Stimulated activated CD8-positive, alpha-beta memory T cell treated with anti-CD3 and anti-CD28 coated beads, Interleukin-7, amount 100 ng/mL, for 4 hours (primary cell): ENCODE data around the gene FRMD7.
"Not testable (repeated sequence)": the region's sequence is repeated elsewhere in the genome, so short reads cannot be mapped to it uniquely, and the experiment has no call there.

Source experiments
- DNase-seq, 2 donors: peaks; one replicate each; pipeline ENCODE4 v3.0.0-alpha.2; 2020; ENCODE audit warnings: low read depth in 2 of 2

FRMD7 gene, protein sequence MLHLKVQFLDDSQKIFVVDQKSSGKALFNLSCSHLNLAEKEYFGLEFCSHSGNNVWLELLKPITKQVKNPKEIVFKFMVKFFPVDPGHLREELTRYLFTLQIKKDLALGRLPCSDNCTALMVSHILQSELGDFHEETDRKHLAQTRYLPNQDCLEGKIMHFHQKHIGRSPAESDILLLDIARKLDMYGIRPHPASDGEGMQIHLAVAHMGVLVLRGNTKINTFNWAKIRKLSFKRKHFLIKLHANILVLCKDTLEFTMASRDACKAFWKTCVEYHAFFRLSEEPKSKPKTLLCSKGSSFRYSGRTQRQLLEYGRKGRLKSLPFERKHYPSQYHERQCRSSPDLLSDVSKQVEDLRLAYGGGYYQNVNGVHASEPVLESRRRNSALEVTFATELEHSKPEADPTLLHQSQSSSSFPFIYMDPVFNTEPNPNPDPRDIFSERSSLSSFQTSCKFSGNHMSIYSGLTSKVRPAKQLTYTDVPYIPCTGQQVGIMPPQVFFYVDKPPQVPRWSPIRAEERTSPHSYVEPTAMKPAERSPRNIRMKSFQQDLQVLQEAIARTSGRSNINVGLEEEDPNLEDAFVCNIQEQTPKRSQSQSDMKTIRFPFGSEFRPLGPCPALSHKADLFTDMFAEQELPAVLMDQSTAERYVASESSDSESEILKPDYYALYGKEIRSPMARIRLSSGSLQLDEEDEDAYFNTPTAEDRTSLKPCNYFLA

GRCh38 chrX:132127743-132128142, at the start of gene FRMD7:
TSS of gene FRMD7 (minus strand) at chrX:132128020. CDS start at chrX:132127844, 176 bp downstream.
- DNase-seq, result no peak

DNA sequence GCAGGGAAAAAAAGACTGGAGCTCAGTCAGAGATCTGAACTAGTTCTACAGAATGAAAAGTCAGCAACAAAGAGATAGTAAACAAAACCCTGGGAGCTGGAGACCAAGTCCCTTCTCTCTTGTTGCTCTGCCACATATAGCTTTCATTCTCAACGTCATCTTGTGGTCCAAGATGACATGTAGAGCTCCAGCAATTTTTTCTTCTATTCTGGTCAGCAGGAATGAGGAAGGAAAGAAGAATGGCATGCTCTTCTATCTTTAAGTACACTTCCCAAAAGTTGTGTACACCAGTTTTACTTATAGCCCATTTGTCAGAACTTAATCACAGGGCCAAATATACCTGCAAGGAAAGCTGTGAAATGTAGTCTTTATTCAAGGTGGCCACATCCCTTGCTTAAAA, 45.8 kb upstream of the FRMD7 start:
- DNase-seq, result no peak

GRCh38 chrX:132171881-132172280, 44.1 kb upstream of the FRMD7 start:
- no peak for DNase-seq

- no peak for DNase-seq
Observed at GRCh38 chrX:132171478-132171877, 43.7 kb upstream of the FRMD7 start.

DNA sequence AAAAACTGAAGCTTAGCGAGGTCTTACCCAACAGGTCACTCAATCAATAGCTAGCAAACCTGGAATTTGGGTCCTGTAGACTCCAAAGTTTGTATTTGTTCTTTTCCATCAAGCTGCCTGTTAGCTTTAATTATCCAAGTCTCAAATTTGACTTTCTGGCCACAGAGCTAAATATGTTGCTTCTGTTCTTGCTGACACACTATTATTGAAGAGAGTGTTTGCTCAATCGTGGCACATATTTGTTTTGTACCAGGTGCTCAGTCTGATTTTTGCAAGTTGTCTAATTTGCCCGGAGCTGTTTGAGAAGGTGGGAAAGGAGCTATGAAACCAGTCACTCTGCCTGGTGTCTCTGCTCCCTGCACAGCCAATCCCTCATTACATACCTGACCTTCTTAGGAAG, 41.7 kb upstream of the FRMD7 start:
- DNase-seq, result no peak

GRCh38 chrX:132165651-132166050, 37.8 kb upstream of the FRMD7 start:
- DNase-seq, result no peak

DNA sequence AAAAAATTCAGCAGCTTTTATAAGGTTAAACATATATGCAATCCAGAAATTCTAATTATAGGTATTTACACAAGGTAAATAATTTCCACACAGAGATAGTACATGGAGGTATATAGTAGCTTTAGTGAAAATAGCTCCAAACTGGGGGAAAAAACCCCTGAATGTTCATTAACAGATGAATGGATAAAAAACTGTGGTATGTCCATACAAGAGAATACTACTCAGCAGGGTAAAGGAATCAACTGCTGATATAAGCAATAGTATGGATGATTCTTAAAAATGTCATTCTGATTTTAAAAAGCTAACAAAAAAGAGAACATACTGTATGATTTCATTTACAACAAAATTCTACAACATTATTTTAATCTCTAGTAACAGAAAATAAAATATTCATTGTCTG, 37.2 kb upstream of the FRMD7 start:
- DNase-seq, result no peak

DNA sequence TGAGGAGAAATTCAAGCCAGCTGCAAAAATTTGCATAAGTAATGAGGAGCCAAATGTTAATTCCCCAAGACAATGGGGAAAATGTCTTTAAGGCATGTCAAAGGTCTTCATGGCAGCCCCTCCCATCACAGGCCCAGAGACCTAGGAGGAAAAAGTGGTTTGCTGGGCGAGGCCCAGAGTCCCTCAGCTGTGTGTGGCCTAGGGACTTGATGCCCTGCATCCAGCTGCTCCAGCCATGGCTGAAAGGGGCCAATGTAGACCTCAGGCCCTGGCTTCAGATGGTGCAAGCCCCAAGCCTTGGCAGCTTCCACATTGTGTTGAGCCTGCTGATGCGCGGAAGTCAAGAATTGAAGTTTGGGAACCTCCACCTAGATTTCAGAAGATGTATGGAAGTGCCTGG, 35.3 kb upstream of the FRMD7 start:
- DNase-seq, result not testable (repeated sequence)

DNA sequence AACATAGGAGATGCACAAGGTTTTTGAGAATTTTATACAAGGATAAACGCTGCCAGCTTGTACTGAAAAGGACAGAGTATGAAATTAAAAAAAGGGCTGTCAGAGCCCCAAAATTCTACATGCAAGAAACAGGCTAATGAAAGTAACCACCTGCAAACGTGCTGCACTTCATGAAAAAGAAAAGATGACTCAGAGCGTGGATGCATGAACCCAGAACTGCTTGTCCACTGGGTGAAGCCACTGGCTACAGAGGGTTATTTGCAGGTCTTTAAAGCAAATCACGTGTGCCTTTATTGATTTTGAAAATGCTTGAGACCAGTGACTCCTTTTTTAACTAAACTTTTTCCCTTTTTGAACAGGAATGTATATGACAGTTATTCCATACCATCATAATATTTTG, 25.3 kb upstream of the FRMD7 start:
- DNase-seq, result no peak

DNA sequence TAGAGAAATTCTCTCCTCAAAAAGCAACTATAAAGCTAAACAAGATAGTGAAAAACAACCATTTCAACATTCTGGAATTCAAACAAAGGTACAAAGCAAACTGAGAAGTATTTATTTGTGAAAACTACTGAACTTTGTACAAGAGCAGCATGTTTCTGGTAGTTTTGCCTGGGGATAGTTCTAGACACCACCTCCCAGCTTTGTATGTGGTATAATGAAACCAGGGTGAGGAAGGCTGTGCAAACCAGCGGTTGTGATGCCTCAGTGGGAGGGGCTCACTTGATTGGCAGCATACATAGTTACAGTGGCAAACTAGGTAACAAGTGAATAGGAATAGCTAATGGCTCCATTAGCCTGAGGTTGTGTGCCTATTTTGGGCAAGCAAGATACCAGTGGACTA, 18.6 kb upstream of the FRMD7 start:
- no peak for DNase-seq

GRCh38 chrX:132144061-132144460, 16.2 kb upstream of the FRMD7 start:
- no peak for DNase-seq

GRCh38 chrX:132125906-132126305, 1.9 kb downstream of the FRMD7 start:
- no peak for DNase-seq

GRCh38 chrX:132120913-132121312, 6.9 kb downstream of the FRMD7 start:
- DNase-seq, result no peak

- DNase-seq, result no peak
Observed at GRCh38 chrX:132119821-132120515, 7.9 kb downstream of the FRMD7 start.

DNA sequence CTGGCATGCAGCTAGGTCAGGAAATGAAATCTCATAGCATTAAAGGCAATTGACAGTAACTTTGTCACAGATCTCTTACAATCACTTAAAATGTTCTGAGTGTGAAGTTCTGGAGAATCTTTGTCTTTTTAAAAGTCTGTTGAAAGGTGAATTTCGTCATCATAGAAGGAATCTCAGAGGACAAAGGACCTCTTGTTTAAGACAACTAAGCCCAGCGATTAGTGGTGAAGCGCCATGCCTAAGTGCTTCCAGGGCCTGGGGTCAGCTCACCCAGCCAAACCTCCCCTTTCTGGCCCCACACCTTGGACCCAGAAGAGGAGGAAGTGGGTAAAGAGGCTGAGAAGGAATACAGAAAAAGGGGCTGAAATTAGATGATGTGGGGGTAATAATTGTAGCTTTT, 8.5 kb downstream of the FRMD7 start:
- no peak for DNase-seq

GRCh38 chrX:132118358-132118757, 9.5 kb downstream of the FRMD7 start:
- no peak for DNase-seq

GRCh38 chrX:132115792-132116191, 12.0 kb downstream of the FRMD7 start:
- no peak for DNase-seq

DNA sequence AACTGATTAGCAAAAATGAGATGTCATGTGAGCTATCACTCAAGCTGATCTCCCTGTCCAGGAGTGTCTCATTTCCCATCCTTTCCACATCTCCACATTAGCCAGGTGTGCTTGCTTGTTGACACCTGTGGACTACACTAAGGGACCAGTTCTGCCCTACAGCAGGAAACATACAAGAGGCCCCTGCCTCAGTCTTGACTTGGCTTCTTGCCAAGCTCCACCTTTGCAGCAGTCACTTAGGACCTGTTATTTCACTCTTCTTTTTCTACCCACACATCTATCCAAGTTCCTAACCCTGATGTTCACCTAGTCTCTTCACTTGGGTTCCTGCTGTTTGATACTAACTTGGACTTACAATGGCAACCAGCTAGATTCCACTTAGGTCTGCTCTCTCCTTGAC, 13.2 kb downstream of the FRMD7 start:
- DNase-seq, result no peak

- DNase-seq, result no peak
Observed at GRCh38 chrX:132107291-132107690, 20.5 kb downstream of the FRMD7 start.

- no peak for DNase-seq
Observed at GRCh38 chrX:132101799-132102198, 26.0 kb downstream of the FRMD7 start.

- no peak for DNase-seq
Observed at GRCh38 chrX:132101206-132101605, 26.6 kb downstream of the FRMD7 start.

DNA sequence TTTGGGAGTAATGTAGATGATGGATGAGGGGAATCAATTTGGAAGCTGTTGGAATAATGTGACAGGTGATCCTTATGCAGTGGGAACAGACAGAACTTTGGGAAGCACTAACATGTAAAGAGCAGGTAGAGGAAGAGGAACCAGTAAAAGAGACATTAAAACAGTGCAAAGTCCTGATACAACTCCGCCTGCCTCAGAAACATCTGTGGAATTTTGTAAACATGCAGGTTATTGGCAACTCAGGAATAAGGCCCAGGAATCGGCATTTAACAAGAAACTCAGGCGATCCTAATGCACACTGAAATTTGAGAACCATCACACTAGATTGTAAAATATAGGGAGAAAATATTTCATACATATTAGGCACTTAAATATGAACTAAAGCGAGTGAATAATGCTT, 29.1 kb downstream of the FRMD7 start:
- DNase-seq, result not testable (repeated sequence)

GRCh38 chrX:132094164-132094563, 33.7 kb downstream of the FRMD7 start:
- DNase-seq, result no peak
